ENCODE data around the gene TEAD4. TPM values are rescaled to one million over a fixed set of nuclear protein-coding genes. Genes with fewer than 3 reads are reported as not detected.

TEAD4 gene
- total RNA-seq, 1 donor from 2014 or later: 11.6 TPM

DNA sequence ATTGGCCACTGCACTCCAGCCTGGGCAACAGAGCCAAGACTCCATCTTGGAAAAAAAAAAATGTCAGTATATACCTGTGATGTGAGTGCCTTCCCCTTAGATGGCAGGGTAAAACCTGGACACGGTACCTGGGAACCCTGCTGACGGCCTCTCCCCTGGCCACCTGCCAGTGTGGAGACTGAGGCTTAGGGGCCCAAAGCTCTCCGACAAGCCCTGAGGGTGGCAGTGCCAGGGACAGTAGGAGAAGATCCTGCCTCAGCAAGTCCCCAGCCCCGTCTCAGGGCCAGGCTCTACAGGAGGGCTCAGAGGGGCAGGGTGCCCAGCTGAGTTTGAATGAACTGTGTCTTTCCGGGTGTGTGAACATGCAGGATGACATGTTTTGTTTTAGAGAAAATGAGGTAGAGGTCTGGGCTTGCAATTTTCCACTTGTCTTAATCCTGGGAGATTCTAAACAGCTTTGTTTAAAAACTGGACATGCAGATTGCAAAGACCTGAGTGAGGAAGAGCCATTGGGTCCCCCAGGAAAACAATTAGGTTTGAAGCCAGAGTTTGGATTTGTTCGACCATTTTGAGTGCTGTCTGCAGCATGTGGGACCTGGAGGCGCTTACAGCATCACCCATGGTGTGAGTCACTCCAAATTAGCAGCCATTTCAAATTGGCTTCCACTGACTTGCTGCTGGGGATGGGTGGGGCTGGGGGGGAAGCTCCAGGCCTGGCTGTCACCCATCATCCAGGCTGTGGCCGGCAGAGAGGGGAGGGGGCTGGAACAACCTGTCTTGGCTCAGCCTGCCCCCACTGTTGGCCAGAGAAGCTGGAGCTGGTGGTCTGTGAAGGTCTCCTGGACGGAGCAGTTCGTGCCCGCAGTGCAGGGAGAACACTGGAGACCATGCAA lies 128.8 kb downstream of the TEAD4 start:
- intact Hi-C loops (cut with micrococcal nuclease): no loop called here
- ATAC-seq (no peak), DNase-seq (no peak)

DNA sequence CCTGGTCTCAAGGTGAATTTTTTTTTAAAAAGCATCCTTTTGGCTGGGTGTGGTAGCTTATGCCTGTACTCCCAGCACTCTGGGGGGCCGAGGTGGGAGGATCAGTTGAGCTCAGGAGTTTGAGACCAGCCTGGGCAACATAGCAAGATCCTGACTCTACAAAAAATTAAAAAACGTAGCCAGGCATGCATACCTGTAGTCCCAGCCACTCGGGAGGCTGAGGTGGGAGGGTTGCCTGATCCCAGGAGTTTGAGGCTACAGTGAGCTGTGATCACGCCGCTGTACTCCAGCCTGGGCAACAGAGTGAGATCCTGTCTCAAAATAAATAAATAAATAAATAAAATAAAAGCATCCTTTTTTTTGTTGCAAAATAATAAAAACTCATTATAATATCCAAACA lies 130.4 kb downstream of the TEAD4 start:
- intact Hi-C loops (cut with micrococcal nuclease): no loop called here
- ATAC-seq: no peak
- no peak for DNase-seq

Other genes starting within 250 kb of the TEAD4 start
- 59.0 TPM for gene FKBP4, start 164.4 kb upstream of the TEAD4 start, total RNA-seq
- 14.7 TPM for gene ITFG2, start 146.7 kb upstream of the TEAD4 start, total RNA-seq
- gene NRIP2, start 124.4 kb upstream of the TEAD4 start, total RNA-seq: 1.1 TPM
- not detected for gene TEX52, start 102.4 kb upstream of the TEAD4 start, total RNA-seq
- gene FOXM1, start 82.2 kb upstream of the TEAD4 start, total RNA-seq: 0.79 TPM
- gene RHNO1, start 82.2 kb upstream of the TEAD4 start, total RNA-seq: 4.9 TPM
- gene TULP3, start 68.5 kb upstream of the TEAD4 start, total RNA-seq: 5.4 TPM
- 159 TPM for gene TSPAN9, start 118.0 kb downstream of the TEAD4 start, total RNA-seq